SW 1271 (cell line): Measurements from ENCODE around the gene RBM33.

ENCODE experiments used
- DNase-seq, 2 experiments: peaks; one replicate each; lab custom pipeline; 2025; lab: John Stamatoyannopoulos, UW

The RBM33 gene

GRCh38 chr7:155747209-155747608 lies 102.7 kb downstream of the RBM33 start:
- no peak for DNase-seq

- DNase-seq = no peak
These were observed 105.1 kb downstream of the RBM33 start for GRCh38 chr7:155749578-155749977.

- DNase-seq = no peak
These were observed 106.0 kb downstream of the RBM33 start for GRCh38 chr7:155750255-155751125.

GRCh38 chr7:155751409-155751808 lies 106.9 kb downstream of the RBM33 start:
- no peak for DNase-seq

GRCh38 chr7:155752756-155753445 lies 108.4 kb downstream of the RBM33 start:
- no peak for DNase-seq

GRCh38 chr7:155753446-155753965 lies 109.0 kb downstream of the RBM33 start:
- DNase-seq = no peak

- DNase-seq = no peak
These were observed 109.7 kb downstream of the RBM33 start for GRCh38 chr7:155754165-155754564.

- no peak for DNase-seq
These were observed 110.6 kb downstream of the RBM33 start for GRCh38 chr7:155755026-155755425.

GRCh38 chr7:155756322-155756721 lies 111.9 kb downstream of the RBM33 start:
- no peak for DNase-seq

- DNase-seq = no peak
These were observed 113.9 kb downstream of the RBM33 start for GRCh38 chr7:155758348-155758747.

- DNase-seq = no peak
These were observed 115.4 kb downstream of the RBM33 start for GRCh38 chr7:155759740-155760430.

GRCh38 chr7:155761162-155761561 lies 116.7 kb downstream of the RBM33 start:
- DNase-seq = no peak

GRCh38 chr7:155762036-155762435 lies 117.6 kb downstream of the RBM33 start:
- no peak for DNase-seq

GRCh38 chr7:155762655-155763054 lies 118.2 kb downstream of the RBM33 start:
- no peak for DNase-seq

- DNase-seq = no peak
These were observed 118.7 kb downstream of the RBM33 start for GRCh38 chr7:155763122-155763521.

GRCh38 chr7:155763691-155764437 lies 119.4 kb downstream of the RBM33 start:
- DNase-seq = no peak

- DNase-seq = no peak
These were observed 120.0 kb downstream of the RBM33 start for GRCh38 chr7:155764438-155764793.

GRCh38 chr7:155765458-155765857 lies 121.0 kb downstream of the RBM33 start:
- no peak for DNase-seq

GRCh38 chr7:155766386-155766785 lies 121.9 kb downstream of the RBM33 start:
- DNase-seq = no peak

- DNase-seq = no peak
These were observed 122.8 kb downstream of the RBM33 start for GRCh38 chr7:155766966-155767916.

- no peak for DNase-seq
These were observed 125.2 kb downstream of the RBM33 start for GRCh38 chr7:155769701-155770100.
